Endothelial cell of coronary artery (primary cell): ENCODE results near the gene PAGE4. TPM values are rescaled to one million over a fixed set of nuclear protein-coding genes. Genes with fewer than 3 reads are reported as not detected.

Experiments used
- total RNA-seq: library from RNA; depleted of rRNA; stranded (reverse); fragments of >200 nt; gene quantifications from 2 replicates; pipeline ENCODE4 v1.2.3, GENCODE V29; 2014

The PAGE4 gene, protein sequence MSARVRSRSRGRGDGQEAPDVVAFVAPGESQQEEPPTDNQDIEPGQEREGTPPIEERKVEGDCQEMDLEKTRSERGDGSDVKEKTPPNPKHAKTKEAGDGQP
- total RNA-seq = not detected in 2 replicates

DNA sequence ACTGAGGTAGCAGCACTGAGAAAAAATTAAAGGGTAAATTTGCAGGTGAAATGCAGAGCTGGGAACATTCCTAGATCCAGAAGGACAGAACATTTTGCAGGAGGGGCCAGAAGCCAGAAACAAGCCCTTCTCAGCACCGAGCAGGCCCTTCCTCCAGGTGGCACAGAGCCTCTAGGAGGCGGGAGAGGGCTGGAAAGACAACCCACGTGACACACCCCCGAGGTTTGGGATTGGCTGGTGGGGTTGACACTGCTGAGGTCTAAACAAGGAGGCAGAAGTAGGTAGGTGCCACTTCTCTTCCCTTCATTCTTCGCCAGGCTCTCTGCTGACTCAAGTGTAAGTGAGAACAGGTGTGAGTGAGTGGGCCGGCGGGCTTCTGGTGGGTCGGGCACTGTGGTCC lies at the start of gene PAGE4:
Gene PAGE4, plus strand, starts transcription at position 288 of the 400 bp plus-strand sequence. CDS start 1,126 bp downstream, outside the sequence.

GRCh38 chrX:49878834-49879655 lies 49.9 kb downstream of the PAGE4 start, which contains the start of gene USP27X:
Gene USP27X (plus strand): TSS chrX:49879484. CDS start chrX:49880308, 824 bp downstream.

Other genes with a start within 250 kb of the PAGE4 start
- gene GAGE12H, start 249.4 kb upstream of the PAGE4 start, total RNA-seq = not detected in 2 replicates
- gene GAGE2A, start 239.8 kb upstream of the PAGE4 start, total RNA-seq = not detected in 2 replicates
- gene GAGE1, start 230.3 kb upstream of the PAGE4 start, total RNA-seq = not detected in 2 replicates
- not detected in 2 replicates for gene PAGE1, start 133.3 kb upstream of the PAGE4 start, total RNA-seq
- gene USP27X, start 50.2 kb downstream of the PAGE4 start, total RNA-seq = 2.4 and 2.7 TPM in 2 replicates
- gene CLCN5, start 93.3 kb downstream of the PAGE4 start, total RNA-seq = 5.5 TPM in 2 replicates